ENCODE data around the gene GBF1.
"Not testable (repeated sequence)": the region's sequence is repeated elsewhere in the genome, so short reads cannot be mapped to it uniquely, and the experiment has no call there.

- not testable (repeated sequence) for TF ChIP-seq POLR2AphosphoS5 (IDR thresholded peaks at IDR 0.05; ENCODE audit: borderline replicate concordance, low read depth, low read length); EZH2 (IDR thresholded peaks at IDR 0.05)
Measured at GRCh38 chr10:102213599-102213998, 31.7 kb upstream of the GBF1 start.
